Lower leg skin (tissue), 4 donors: Measurements from ENCODE around the gene EYA3. TPM values are rescaled to one million over a fixed set of nuclear protein-coding genes. Genes with fewer than 3 reads are reported as not detected.

Source experiments
- DNase-seq, 2 donors: peaks; one replicate each; pipeline ENCODE4 v3.0.0-alpha.2; 2019; ENCODE audit warnings: low spot score in 2 of 2
- H3K4me3 ChIP-seq: fragments of 200-600 bp; sonication (generic); 2 replicates; pipeline ENCODE4 v1.5.1; 2017; ENCODE audit warnings: mild to moderate bottlenecking, low read depth; ENCODE audit not compliant: poor library complexity, severe bottlenecking
- CTCF ChIP-seq, 3 donors: fragments of 450-650 bp; IDR thresholded peaks; one replicate each; pipeline ENCODE4 v1.5.1; 2016; ENCODE audit warnings: antibody characterized with exemption in 3 of 3, mild to moderate bottlenecking in 3 of 3, moderate library complexity in 2 of 3
- POLR2A ChIP-seq, 2 donors: fragments of 450-650 bp; IDR thresholded peaks; one replicate each; pipeline ENCODE4 v1.6.1; 2016 to 2017; ENCODE audit warnings: antibody characterized with exemption in 2 of 2, mild to moderate bottlenecking in 1 of 2, moderate library complexity in 1 of 2
- WGBS, 2 donors: methylation state at CpG; one replicate each; pipeline ENCODE4 v1.1.5; 2018; 5-methylcytosine and 5-hydroxymethylcytosine counted together
- intact Hi-C: fragments of 100-400 bp; cut with DNase I; formaldehyde crosslinking; loops from one replicate; pipeline ENCODE4 v1.15.0; 2023; ENCODE audit warnings: low total_unique reads
- total RNA-seq, 4 donors: library from RNA; depleted of rRNA; stranded (reverse); fragments of >200 nt; gene quantifications; one replicate each; pipeline ENCODE4 v1.1.0, GENCODE V29; 2016

Gene EYA3
- total RNA-seq, 4 donors from 2014 or later = 14.9 to 20.1 (median 17.1) TPM

- intact Hi-C loops = no loop called here
- no peak for DNase-seq
- TF ChIP-seq CTCF (IDR thresholded peaks at IDR 0.05) (no peak), POLR2A (IDR thresholded peaks at IDR 0.05) (no peak)
- no peak overlapping the region for H3K4me3 ChIP-seq
- WGBS, 2 donors = 80 to 94% methylated on average over 2 of the region's 2 CpGs
These were observed 22.7 kb upstream of the EYA3 start for GRCh38 chr1:28111157-28111556.

GRCh38 chr1:28110555-28110954, 22.1 kb upstream of the EYA3 start:
- WGBS, 2 donors = 61 to 80% methylated on average over 1 of the region's 1 CpG
- DNase-seq = peak in 1 of 2 donors; percentile 18
- H3K4me3 ChIP-seq = no peak overlapping the region
- intact Hi-C loops = no loop called here
- TF ChIP-seq POLR2A (IDR thresholded peaks at IDR 0.05) (no peak), CTCF (IDR thresholded peaks at IDR 0.05) (no peak)

GRCh38 chr1:28109639-28110038, 21.2 kb upstream of the EYA3 start:
- no peak for TF ChIP-seq CTCF (IDR thresholded peaks at IDR 0.05)
- TF ChIP-seq POLR2A (IDR thresholded peaks at IDR 0.05) = no peak
- intact Hi-C loops = no loop called here
- 90 to 93% methylated on average over 3 of the region's 3 CpGs for WGBS, 2 donors
- DNase-seq = no peak
- no peak overlapping the region for H3K4me3 ChIP-seq

GRCh38 chr1:28108001-28108400, 19.6 kb upstream of the EYA3 start:
- peak in 1 of 2 donors; percentile 59 for DNase-seq
- TF ChIP-seq CTCF (IDR thresholded peaks at IDR 0.05) (no peak), POLR2A (IDR thresholded peaks at IDR 0.05) (no peak)
- WGBS, 2 donors = 85 to 86% methylated on average over 2 of the region's 2 CpGs
- H3K4me3 ChIP-seq = no peak overlapping the region
- intact Hi-C loops = no loop called here

GRCh38 chr1:28104866-28105467, 16.6 kb upstream of the EYA3 start:
- TF ChIP-seq POLR2A (IDR thresholded peaks at IDR 0.05) (no peak), CTCF (IDR thresholded peaks at IDR 0.05) (no peak)
- DNase-seq = peak in 1 of 2 donors; percentile 43
- intact Hi-C loops = no loop called here
- WGBS, 2 donors = 38 to 48% methylated on average over 11 of the region's 11 CpGs
- no peak overlapping the region for H3K4me3 ChIP-seq

GRCh38 chr1:28102189-28102588, 13.8 kb upstream of the EYA3 start:
- no peak for DNase-seq
- intact Hi-C loops = no loop called here
- no peak overlapping the region for H3K4me3 ChIP-seq
- no peak for TF ChIP-seq POLR2A (IDR thresholded peaks at IDR 0.05)
- no peak for TF ChIP-seq CTCF (IDR thresholded peaks at IDR 0.05)
- 90 to 94% methylated on average over 1 of the region's 1 CpG for WGBS, 2 donors
